ENCODE measurements around the gene SLC29A1. TPM values are rescaled to one million over a fixed set of nuclear protein-coding genes. Genes with fewer than 3 reads are reported as not detected.
A peak's percentile ranks its signal among the peaks of the same experiment; 100 is the strongest.

SLC29A1 gene
- total and polyA plus RNA-seq, 9 of the 15 experiments (the other 6 are each of a cell fraction or from before 2014, with no cell fraction given), result 18.9 to 170 (median 57.7) TPM

DNA sequence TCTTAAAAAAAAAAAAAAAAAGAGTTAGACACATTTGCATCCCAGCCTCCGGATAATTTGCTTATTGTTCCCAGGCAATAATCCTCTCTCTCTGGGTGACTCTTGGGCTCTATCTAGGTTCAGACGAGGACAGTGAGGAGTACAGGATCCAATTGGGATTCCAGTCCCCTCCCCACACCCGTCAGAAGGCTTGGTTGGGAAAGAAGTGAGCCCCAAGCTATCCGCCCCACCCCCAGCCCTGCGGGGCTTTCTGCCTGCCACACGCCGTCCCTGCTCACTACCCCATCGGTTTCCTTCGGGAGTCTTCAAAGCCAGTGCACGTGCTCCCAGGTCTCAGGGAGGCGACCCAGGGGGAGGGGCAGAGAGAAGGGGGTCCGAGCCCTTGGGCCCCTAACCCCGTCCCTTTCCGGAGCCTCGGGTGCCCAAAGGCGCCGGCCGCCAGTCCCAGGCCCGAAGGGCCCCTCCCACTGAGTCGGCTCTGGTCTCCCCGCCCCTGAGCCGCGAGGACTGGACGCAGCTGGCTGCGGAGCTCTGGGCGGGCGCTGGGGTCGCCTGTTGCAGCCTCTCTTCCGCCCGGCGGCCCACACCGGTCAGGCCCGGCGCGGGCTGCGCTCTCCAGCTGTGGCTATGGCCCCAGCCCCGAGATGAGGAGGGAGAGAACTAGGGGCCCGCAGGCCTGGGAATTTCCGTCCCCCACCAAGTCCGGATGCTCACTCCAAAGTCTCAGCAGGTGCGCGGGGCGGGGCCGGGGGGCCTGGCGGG lies 4.2 kb upstream of the SLC29A1 start (continued):
- TF ChIP-seq, protein P1, sequence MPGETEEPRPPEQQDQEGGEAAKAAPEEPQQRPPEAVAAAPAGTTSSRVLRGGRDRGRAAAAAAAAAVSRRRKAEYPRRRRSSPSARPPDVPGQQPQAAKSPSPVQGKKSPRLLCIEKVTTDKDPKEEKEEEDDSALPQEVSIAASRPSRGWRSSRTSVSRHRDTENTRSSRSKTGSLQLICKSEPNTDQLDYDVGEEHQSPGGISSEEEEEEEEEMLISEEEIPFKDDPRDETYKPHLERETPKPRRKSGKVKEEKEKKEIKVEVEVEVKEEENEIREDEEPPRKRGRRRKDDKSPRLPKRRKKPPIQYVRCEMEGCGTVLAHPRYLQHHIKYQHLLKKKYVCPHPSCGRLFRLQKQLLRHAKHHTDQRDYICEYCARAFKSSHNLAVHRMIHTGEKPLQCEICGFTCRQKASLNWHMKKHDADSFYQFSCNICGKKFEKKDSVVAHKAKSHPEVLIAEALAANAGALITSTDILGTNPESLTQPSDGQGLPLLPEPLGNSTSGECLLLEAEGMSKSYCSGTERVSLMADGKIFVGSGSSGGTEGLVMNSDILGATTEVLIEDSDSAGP (CRISPR knock-in tag; IDR thresholded peaks at IDR 0.05), result no peak
- TF ChIP-seq CBFB (CRISPR knock-in tag; IDR thresholded peaks at IDR 0.05), result no peak
- peak; percentile 51 for TF ChIP-seq MYC (IDR thresholded peaks at IDR 0.05; ENCODE audit: low read depth, low read length)
- peak; percentile 62; the same call in 1 of the 2 replicates for TF ChIP-seq MYC (CRISPR knock-in tag; IDR thresholded peaks at IDR 0.05; ENCODE audit: borderline replicate concordance, low read depth)
- TF ChIP-seq, protein P2, sequence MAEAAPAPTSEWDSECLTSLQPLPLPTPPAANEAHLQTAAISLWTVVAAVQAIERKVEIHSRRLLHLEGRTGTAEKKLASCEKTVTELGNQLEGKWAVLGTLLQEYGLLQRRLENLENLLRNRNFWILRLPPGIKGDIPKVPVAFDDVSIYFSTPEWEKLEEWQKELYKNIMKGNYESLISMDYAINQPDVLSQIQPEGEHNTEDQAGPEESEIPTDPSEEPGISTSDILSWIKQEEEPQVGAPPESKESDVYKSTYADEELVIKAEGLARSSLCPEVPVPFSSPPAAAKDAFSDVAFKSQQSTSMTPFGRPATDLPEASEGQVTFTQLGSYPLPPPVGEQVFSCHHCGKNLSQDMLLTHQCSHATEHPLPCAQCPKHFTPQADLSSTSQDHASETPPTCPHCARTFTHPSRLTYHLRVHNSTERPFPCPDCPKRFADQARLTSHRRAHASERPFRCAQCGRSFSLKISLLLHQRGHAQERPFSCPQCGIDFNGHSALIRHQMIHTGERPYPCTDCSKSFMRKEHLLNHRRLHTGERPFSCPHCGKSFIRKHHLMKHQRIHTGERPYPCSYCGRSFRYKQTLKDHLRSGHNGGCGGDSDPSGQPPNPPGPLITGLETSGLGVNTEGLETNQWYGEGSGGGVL (CRISPR knock-in tag; IDR thresholded peaks at IDR 0.05), result no peak
- TF ChIP-seq RBFOX2 (IDR thresholded peaks at IDR 0.05; ENCODE audit: low read depth, low read length), result peak; percentile 90
- TF ChIP-seq, protein P3, sequence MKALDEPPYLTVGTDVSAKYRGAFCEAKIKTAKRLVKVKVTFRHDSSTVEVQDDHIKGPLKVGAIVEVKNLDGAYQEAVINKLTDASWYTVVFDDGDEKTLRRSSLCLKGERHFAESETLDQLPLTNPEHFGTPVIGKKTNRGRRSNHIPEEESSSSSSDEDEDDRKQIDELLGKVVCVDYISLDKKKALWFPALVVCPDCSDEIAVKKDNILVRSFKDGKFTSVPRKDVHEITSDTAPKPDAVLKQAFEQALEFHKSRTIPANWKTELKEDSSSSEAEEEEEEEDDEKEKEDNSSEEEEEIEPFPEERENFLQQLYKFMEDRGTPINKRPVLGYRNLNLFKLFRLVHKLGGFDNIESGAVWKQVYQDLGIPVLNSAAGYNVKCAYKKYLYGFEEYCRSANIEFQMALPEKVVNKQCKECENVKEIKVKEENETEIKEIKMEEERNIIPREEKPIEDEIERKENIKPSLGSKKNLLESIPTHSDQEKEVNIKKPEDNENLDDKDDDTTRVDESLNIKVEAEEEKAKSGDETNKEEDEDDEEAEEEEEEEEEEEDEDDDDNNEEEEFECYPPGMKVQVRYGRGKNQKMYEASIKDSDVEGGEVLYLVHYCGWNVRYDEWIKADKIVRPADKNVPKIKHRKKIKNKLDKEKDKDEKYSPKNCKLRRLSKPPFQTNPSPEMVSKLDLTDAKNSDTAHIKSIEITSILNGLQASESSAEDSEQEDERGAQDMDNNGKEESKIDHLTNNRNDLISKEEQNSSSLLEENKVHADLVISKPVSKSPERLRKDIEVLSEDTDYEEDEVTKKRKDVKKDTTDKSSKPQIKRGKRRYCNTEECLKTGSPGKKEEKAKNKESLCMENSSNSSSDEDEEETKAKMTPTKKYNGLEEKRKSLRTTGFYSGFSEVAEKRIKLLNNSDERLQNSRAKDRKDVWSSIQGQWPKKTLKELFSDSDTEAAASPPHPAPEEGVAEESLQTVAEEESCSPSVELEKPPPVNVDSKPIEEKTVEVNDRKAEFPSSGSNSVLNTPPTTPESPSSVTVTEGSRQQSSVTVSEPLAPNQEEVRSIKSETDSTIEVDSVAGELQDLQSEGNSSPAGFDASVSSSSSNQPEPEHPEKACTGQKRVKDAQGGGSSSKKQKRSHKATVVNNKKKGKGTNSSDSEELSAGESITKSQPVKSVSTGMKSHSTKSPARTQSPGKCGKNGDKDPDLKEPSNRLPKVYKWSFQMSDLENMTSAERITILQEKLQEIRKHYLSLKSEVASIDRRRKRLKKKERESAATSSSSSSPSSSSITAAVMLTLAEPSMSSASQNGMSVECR (CRISPR knock-in tag; IDR thresholded peaks at IDR 0.05), result no peak; the same call in 1 of the 2 replicates
- peak; percentile 88 for TF ChIP-seq ZNF592 (IDR thresholded peaks at IDR 0.05)
- no peak for TF ChIP-seq GABPB2 (CRISPR knock-in tag; conservative IDR thresholded peaks at IDR 0.05)
- TF ChIP-seq SIRT6 (IDR thresholded peaks at IDR 0.05; ENCODE audit: low read depth, low read length), result no peak
- no peak for TF ChIP-seq RHOXF2B (CRISPR knock-in tag; conservative IDR thresholded peaks at IDR 0.05)
- no peak for TF ChIP-seq HSF4 (CRISPR knock-in tag; IDR thresholded peaks at IDR 0.05; ENCODE audit: borderline replicate concordance)
- no peak for TF ChIP-seq ZNF274 (IDR thresholded peaks at IDR 0.05; ENCODE audit: borderline replicate concordance, low read depth, low read length)
